HepG2 (cell line): ENCODE measurements around the gene TRMT112. TPM values are rescaled to one million over a fixed set of nuclear protein-coding genes. Genes with fewer than 3 reads are reported as not detected.

Experiments used
- ETV5 ChIP-seq: IDR thresholded peaks from 2 replicates; pipeline ENCODE4 v1.6.1; 2018; ENCODE audit warnings: missing biosample characterization, missing genetic modification reagents, inconsistent platforms, borderline replicate concordance
- PHF5A ChIP-seq: IDR thresholded peaks from one replicate; pipeline ENCODE4 v1.6.1; 2018; ENCODE audit warnings: low read depth, missing genetic modification reagents; ENCODE audit not compliant: unreplicated experiment
- ZNF251 ChIP-seq: sonication (generic); formaldehyde crosslinking; IDR thresholded peaks from 2 replicates; pipeline ENCODE4 v1.9.0; 2021; ENCODE audit warnings: mild to moderate bottlenecking, missing genetic modification reagents
- ZNF468 ChIP-seq: sonication (generic); formaldehyde crosslinking; IDR thresholded peaks from 2 replicates; pipeline ENCODE4 v1.8.0; 2022; ENCODE audit warnings: mild to moderate bottlenecking, moderate library complexity, missing genetic modification reagents
- ZNF782 ChIP-seq: sonication (generic); formaldehyde crosslinking; IDR thresholded peaks from 2 replicates; pipeline ENCODE4 v1.4.0; 2020; ENCODE audit warnings: missing genetic modification reagents, mild to moderate bottlenecking, borderline replicate concordance
- polyA plus RNA-seq, 8 experiments: library from polyadenylated mRNA; depleted of rRNA in 3 of 8; stranded (reverse) in 7 of 8; unstranded in 1 of 8; fragments of >200 nt; fragmentation: Illumina TruSeq in 4 of 8; extraction: Trizol in 4 of 8; gene quantifications; 2 replicates each; pipeline versions ENCODE4 v1.2.1 to v1.2.3, GENCODE V29; 2011 to 2016; ENCODE audit warnings: low read depth in 4 of 8, missing spikeins in 1 of 8, mixed read lengths in 1 of 8; ENCODE audit not compliant: insufficient read depth in 1 of 8
- total RNA-seq, 5 experiments: library from RNA; depleted of rRNA; stranded (reverse); fragments of >200 nt; fragmentation: Illumina TruSeq; extraction: Trizol; gene quantifications; 2 replicates each; pipeline ENCODE4 v1.2.3, GENCODE V29; 2016; ENCODE audit warnings: low read depth in 1 of 5
- TF ChIP-seq, protein P1 (sequence below): sonication (generic); formaldehyde crosslinking; conservative IDR thresholded peaks from 2 replicates; pipeline ENCODE4 v1.4.0; 2020; ENCODE audit warnings: mild to moderate bottlenecking, missing genetic modification reagents, moderate library complexity
- TF ChIP-seq, protein P2 (sequence below): IDR thresholded peaks from 2 replicates; pipeline ENCODE4 v1.6.1; 2016; ENCODE audit warnings: low read depth, missing genetic modification reagents, missing compliant biosample characterization
- TF ChIP-seq, protein P3 (sequence below): fragments of 450-650 bp; IDR thresholded peaks from 2 replicates; pipeline ENCODE4 v1.6.1; 2016
- TF ChIP-seq, protein P4 (sequence below): sonication (generic); formaldehyde crosslinking; IDR thresholded peaks from 2 replicates; pipeline ENCODE4 v1.4.0; 2020; ENCODE audit warnings: missing genetic modification reagents
- TF ChIP-seq, protein P5 (sequence below): sonication (generic); formaldehyde crosslinking; IDR thresholded peaks from 2 replicates; pipeline ENCODE4 v1.8.1; 2023; ENCODE audit warnings: missing genetic modification reagents, mild to moderate bottlenecking, borderline replicate concordance
- TF ChIP-seq, protein P6 (sequence below): sonication (generic); formaldehyde crosslinking; IDR thresholded peaks from 2 replicates; pipeline ENCODE4 v1.4.0; 2020; ENCODE audit warnings: missing genetic modification reagents, borderline replicate concordance

The TRMT112 gene
- total and polyA plus RNA-seq, 2 of the 13 experiments (the other 11 are each of a cell fraction or from before 2014, with no cell fraction given): 186 to 409 TPM

DNA sequence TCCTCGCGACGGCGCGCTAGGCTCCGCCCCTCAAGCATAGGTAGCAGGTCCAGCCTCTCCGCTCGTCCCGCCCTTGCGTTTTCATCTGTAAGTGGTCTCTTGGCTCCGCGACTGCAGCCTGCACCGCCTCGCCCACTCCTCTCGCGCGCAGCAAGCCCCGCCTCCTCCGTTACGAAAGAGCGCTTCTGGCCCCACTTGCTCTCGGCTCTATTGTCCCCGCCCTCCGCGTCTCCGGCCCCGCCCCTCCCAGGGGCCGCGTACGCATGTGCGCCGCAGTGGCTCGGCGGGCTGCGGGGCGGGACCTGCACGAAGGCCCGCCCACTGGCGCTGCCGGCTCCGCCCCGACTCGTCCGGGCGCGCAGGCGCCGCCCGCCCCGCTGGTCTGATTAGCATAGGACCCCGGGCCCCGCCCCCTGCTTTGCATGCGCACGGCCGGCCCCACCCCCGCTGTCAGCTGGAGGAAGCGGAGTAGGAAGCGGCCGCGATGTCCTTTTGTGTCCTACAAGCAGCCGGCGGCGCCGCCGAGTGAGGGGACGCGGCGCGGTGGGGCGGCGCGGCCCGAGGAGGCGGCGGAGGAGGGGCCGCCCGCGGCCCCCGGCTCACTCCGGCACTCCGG is 12.2 kb downstream of the TRMT112 start, which contains the start of gene ESRRA (continued):
- TF ChIP-seq, protein P1, sequence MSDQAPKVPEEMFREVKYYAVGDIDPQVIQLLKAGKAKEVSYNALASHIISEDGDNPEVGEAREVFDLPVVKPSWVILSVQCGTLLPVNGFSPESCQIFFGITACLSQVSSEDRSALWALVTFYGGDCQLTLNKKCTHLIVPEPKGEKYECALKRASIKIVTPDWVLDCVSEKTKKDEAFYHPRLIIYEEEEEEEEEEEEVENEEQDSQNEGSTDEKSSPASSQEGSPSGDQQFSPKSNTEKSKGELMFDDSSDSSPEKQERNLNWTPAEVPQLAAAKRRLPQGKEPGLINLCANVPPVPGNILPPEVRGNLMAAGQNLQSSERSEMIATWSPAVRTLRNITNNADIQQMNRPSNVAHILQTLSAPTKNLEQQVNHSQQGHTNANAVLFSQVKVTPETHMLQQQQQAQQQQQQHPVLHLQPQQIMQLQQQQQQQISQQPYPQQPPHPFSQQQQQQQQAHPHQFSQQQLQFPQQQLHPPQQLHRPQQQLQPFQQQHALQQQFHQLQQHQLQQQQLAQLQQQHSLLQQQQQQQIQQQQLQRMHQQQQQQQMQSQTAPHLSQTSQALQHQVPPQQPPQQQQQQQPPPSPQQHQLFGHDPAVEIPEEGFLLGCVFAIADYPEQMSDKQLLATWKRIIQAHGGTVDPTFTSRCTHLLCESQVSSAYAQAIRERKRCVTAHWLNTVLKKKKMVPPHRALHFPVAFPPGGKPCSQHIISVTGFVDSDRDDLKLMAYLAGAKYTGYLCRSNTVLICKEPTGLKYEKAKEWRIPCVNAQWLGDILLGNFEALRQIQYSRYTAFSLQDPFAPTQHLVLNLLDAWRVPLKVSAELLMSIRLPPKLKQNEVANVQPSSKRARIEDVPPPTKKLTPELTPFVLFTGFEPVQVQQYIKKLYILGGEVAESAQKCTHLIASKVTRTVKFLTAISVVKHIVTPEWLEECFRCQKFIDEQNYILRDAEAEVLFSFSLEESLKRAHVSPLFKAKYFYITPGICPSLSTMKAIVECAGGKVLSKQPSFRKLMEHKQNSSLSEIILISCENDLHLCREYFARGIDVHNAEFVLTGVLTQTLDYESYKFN (CRISPR knock-in tag): peak; percentile 37; the same call in 1 of the 2 replicates
- TF ChIP-seq, protein P2, sequence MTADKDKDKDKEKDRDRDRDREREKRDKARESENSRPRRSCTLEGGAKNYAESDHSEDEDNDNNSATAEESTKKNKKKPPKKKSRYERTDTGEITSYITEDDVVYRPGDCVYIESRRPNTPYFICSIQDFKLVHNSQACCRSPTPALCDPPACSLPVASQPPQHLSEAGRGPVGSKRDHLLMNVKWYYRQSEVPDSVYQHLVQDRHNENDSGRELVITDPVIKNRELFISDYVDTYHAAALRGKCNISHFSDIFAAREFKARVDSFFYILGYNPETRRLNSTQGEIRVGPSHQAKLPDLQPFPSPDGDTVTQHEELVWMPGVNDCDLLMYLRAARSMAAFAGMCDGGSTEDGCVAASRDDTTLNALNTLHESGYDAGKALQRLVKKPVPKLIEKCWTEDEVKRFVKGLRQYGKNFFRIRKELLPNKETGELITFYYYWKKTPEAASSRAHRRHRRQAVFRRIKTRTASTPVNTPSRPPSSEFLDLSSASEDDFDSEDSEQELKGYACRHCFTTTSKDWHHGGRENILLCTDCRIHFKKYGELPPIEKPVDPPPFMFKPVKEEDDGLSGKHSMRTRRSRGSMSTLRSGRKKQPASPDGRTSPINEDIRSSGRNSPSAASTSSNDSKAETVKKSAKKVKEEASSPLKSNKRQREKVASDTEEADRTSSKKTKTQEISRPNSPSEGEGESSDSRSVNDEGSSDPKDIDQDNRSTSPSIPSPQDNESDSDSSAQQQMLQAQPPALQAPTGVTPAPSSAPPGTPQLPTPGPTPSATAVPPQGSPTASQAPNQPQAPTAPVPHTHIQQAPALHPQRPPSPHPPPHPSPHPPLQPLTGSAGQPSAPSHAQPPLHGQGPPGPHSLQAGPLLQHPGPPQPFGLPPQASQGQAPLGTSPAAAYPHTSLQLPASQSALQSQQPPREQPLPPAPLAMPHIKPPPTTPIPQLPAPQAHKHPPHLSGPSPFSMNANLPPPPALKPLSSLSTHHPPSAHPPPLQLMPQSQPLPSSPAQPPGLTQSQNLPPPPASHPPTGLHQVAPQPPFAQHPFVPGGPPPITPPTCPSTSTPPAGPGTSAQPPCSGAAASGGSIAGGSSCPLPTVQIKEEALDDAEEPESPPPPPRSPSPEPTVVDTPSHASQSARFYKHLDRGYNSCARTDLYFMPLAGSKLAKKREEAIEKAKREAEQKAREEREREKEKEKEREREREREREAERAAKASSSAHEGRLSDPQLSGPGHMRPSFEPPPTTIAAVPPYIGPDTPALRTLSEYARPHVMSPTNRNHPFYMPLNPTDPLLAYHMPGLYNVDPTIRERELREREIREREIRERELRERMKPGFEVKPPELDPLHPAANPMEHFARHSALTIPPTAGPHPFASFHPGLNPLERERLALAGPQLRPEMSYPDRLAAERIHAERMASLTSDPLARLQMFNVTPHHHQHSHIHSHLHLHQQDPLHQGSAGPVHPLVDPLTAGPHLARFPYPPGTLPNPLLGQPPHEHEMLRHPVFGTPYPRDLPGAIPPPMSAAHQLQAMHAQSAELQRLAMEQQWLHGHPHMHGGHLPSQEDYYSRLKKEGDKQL (CRISPR knock-in tag): no peak
- TF ChIP-seq ETV5 (CRISPR knock-in tag): 0 out of 2 replicates have a peak, but pooled peaks have one; percentile 11
- no peak for TF ChIP-seq ZNF782
- no peak for TF ChIP-seq ZNF251 (CRISPR knock-in tag)
- TF ChIP-seq, protein P3, sequence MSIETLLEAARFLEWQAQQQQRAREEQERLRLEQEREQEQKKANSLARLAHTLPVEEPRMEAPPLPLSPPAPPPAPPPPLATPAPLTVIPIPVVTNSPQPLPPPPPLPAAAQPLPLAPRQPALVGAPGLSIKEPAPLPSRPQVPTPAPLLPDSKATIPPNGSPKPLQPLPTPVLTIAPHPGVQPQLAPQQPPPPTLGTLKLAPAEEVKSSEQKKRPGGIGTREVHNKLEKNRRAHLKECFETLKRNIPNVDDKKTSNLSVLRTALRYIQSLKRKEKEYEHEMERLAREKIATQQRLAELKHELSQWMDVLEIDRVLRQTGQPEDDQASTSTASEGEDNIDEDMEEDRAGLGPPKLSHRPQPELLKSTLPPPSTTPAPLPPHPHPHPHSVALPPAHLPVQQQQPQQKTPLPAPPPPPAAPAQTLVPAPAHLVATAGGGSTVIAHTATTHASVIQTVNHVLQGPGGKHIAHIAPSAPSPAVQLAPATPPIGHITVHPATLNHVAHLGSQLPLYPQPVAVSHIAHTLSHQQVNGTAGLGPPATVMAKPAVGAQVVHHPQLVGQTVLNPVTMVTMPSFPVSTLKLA: 0 out of 2 replicates have a peak, but pooled peaks have one; percentile 7
- TF ChIP-seq, protein P4, sequence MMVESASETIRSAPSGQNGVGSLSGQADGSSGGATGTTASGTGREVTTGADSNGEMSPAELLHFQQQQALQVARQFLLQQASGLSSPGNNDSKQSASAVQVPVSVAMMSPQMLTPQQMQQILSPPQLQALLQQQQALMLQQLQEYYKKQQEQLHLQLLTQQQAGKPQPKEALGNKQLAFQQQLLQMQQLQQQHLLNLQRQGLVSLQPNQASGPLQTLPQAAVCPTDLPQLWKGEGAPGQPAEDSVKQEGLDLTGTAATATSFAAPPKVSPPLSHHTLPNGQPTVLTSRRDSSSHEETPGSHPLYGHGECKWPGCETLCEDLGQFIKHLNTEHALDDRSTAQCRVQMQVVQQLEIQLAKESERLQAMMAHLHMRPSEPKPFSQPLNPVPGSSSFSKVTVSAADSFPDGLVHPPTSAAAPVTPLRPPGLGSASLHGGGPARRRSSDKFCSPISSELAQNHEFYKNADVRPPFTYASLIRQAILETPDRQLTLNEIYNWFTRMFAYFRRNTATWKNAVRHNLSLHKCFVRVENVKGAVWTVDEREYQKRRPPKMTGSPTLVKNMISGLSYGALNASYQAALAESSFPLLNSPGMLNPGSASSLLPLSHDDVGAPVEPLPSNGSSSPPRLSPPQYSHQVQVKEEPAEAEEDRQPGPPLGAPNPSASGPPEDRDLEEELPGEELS (CRISPR knock-in tag): no peak
- no peak for TF ChIP-seq ZNF468
- TF ChIP-seq, protein P5, sequence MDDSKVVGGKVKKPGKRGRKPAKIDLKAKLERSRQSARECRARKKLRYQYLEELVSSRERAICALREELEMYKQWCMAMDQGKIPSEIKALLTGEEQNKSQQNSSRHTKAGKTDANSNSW (CRISPR knock-in tag): no peak
- TF ChIP-seq, protein P6, sequence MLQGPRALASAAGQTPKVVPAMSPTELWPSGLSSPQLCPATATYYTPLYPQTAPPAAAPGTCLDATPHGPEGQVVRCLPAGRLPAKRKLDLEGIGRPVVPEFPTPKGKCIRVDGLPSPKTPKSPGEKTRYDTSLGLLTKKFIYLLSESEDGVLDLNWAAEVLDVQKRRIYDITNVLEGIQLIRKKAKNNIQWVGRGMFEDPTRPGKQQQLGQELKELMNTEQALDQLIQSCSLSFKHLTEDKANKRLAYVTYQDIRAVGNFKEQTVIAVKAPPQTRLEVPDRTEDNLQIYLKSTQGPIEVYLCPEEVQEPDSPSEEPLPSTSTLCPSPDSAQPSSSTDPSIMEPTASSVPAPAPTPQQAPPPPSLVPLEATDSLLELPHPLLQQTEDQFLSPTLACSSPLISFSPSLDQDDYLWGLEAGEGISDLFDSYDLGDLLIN (CRISPR knock-in tag): no peak
- TF ChIP-seq PHF5A (CRISPR knock-in tag): no peak
